Muscle layer of colon (tissue), 2 donors: ENCODE data around the gene RNF149.

ENCODE experiments used
- H3K27ac ChIP-seq: one replicate; pipeline ENCODE4 v1.7.0; 2013; ENCODE audit warnings: low read depth, mild to moderate bottlenecking, low read length, moderate library complexity
- H3K27me3 ChIP-seq, 2 donors: one replicate each; pipeline ENCODE4 v1.7.0; 2013; ENCODE audit warnings: low read length in 2 of 2, mild to moderate bottlenecking in 2 of 2; ENCODE audit not compliant: insufficient read depth in 2 of 2, control insufficient read depth in 1 of 2
- H3K36me3 ChIP-seq: one replicate; pipeline ENCODE4 v1.7.0; 2013; ENCODE audit warnings: mild to moderate bottlenecking, low read length; ENCODE audit not compliant: insufficient read depth
- H3K4me1 ChIP-seq: one replicate; pipeline ENCODE4 v1.7.0; 2013; ENCODE audit warnings: mild to moderate bottlenecking, low read length; ENCODE audit not compliant: insufficient read depth
- H3K4me3 ChIP-seq, 2 donors: one replicate each; pipeline ENCODE4 v1.7.0; 2013; ENCODE audit warnings: low read length in 2 of 2, low read depth in 1 of 2, mild to moderate bottlenecking in 1 of 2, moderate library complexity in 1 of 2
- H3K9ac ChIP-seq: one replicate; pipeline ENCODE4 v1.7.0; 2013; ENCODE audit warnings: low read length
- H3K9me3 ChIP-seq: one replicate; pipeline ENCODE4 v1.7.0; 2013; ENCODE audit warnings: mild to moderate bottlenecking, low read length
- donor health status: abdominal sarcoma.
- donor health status: Adenocarcinoma of cecum.

The RNF149 gene

DNA sequence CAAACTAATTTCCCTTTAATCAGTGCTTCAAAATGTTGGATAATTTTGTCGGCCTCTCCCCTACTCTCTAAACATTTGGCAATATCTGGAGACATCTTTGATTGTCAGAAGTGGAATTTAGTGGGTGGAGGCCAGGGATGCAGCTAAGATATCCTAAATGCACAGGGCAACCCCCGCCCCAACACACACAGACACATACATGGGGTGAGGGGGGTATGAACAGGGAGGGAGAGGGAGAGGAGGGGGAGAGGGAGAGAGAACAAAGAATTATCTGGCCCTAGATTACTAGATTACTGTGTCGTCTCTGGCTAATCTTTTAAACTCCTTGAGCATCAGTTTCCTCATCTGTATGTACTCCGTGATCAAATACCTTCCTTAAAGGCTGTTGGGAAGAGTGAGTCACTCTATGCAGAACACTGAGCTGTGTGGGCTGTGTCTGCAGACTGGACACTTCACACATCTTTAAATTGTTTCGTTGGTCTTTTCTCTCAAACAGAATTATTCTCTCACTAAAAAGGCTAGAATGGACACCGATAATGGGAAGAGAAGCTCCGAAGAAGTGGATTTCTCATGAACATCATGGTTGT, 2.9 kb downstream of the RNF149 start:
- peaks cover 36% of the 10 kb centered on the region for H3K4me1 ChIP-seq
- H3K4me3 ChIP-seq = peak overlapping the region in 1 of 2 donors; percentile 88
- no peaks in the 10 kb centered on the region for H3K27me3 ChIP-seq
- no peaks in the 10 kb centered on the region for H3K9me3 ChIP-seq
- H3K27ac ChIP-seq = no peak overlapping the region
- H3K36me3 ChIP-seq = no peaks in the 10 kb centered on the region
- H3K9ac ChIP-seq = no peak overlapping the region

DNA sequence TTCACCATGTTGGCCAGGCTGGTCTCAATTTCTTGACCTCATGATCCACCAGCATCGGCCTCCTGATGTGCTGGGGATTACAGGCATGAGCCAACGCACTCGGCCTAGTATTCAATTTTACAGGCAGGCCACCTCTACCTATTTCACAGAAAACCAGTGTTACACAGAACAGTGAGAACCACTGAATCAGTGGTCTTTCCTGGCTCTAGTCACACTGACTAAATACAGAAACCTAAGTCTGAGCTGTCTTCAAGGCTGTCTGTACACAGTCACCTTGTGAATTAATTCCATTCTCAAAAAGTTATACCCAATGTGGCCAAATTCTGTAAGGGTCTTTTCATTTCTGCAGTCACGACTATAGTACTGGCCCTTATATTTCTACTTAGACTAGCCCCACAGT, 3.5 kb downstream of the RNF149 start:
- Histone ChIP-seq H3K36me3 (no peaks in the 10 kb centered on the region), H3K27me3 (no peaks in the 10 kb centered on the region), H3K9ac (no peak overlapping the region), H3K27ac (no peak overlapping the region), H3K9me3 (no peaks in the 10 kb centered on the region), H3K4me1 (peaks cover 38% of the 10 kb centered on the region), H3K4me3 (peak overlapping the region in 1 of 2 donors; percentile 88)

DNA sequence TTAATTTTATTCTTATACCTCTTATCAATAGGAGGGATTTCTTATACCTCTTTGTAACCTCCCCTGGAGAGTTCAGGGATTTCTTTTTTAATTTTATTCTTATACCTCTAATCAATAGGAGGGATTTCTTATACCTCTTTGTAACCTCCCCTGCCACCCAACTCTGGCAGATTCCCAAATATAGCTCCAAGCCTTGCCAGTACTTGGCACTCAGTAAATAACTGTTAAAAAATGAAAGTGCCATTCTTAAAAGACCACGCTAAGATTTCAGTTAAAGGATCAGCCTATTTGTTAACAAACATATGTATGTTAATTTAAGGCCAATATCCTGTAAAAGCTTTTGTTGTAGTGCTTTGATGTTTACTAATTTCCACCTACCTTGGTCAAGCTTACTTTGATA, 4.8 kb downstream of the RNF149 start:
- Histone ChIP-seq H3K9ac (no peak overlapping the region), H3K4me1 (peaks cover 44% of the 10 kb centered on the region), H3K27ac (peak overlapping the region; percentile 7), H3K27me3 (no peaks in the 10 kb centered on the region), H3K4me3 (no peak overlapping the region), H3K36me3 (no peaks in the 10 kb centered on the region), H3K9me3 (no peaks in the 10 kb centered on the region)

DNA sequence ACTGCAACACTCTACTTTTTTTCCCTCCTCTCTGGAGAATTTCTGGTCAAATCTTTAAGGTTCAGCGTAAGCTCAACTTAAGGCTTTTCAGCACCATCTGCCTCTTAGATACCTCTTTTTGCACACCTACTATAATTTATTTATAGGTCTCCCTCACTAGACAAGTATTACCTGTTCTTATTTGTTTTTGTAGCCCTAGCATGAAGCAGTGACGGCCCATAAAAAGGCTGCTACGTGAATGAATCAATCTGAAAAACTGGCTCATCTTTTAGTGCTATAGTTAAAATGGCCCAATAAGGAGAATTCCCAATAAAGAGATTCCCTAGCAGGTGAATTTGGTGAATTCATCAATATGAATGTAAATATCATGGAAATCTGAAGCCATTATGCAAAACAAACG, 6.5 kb downstream of the RNF149 start:
- H3K4me1 ChIP-seq = peaks cover 40% of the 10 kb centered on the region
- no peak overlapping the region for H3K4me3 ChIP-seq
- H3K36me3 ChIP-seq = no peaks in the 10 kb centered on the region
- no peak overlapping the region for H3K9ac ChIP-seq
- no peaks in the 10 kb centered on the region for H3K9me3 ChIP-seq
- H3K27ac ChIP-seq = no peak overlapping the region
- H3K27me3 ChIP-seq = no peaks in the 10 kb centered on the region

DNA sequence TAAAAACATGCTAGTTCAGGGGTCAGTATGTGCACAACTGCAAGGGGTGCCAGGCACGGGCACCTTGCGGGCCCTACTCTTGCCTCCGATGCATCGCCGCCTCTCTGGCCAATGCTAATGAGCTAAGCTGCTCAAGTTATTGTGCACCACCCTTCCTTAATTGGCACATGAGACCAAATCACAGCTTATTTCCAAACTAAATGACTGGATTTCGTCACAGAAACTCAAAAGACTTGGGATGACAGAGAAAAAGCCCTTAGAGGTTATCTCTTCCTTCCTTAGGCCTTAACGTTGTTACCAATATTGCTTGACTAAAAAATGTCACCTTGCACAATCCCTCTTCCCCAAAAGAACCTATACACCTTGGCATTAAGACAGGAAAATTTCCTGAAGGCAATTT, 7.7 kb downstream of the RNF149 start:
- Histone ChIP-seq H3K36me3 (no peaks in the 10 kb centered on the region), H3K4me1 (peaks cover 29% of the 10 kb centered on the region), H3K9me3 (no peaks in the 10 kb centered on the region), H3K27me3 (no peaks in the 10 kb centered on the region), H3K27ac (no peak overlapping the region), H3K9ac (no peak overlapping the region), H3K4me3 (no peak overlapping the region)

DNA sequence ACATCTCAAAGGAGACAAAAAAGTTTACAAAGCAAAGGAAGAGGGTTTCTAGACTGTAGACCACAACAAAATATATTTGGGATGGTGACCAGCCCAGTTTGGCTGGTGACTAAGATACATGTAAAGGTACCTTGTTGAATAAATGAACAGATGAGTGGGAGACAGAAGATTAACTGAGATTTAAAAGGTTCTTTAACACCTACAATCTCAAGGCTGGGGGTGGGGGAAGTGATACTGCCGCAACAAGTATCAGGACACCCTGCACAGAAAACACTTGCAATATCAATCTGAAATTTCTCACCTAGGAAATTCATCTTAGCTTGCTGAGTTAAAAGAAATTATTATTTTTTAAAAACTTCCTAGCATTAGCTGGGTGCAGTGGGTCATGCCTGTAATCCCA, 8.3 kb downstream of the RNF149 start:
- H3K4me1 ChIP-seq = peaks cover 22% of the 10 kb centered on the region
- no peaks in the 10 kb centered on the region for H3K9me3 ChIP-seq
- H3K4me3 ChIP-seq = no peak overlapping the region
- H3K36me3 ChIP-seq = no peaks in the 10 kb centered on the region
- H3K9ac ChIP-seq = no peak overlapping the region
- H3K27ac ChIP-seq = no peak overlapping the region
- H3K27me3 ChIP-seq = no peaks in the 10 kb centered on the region

DNA sequence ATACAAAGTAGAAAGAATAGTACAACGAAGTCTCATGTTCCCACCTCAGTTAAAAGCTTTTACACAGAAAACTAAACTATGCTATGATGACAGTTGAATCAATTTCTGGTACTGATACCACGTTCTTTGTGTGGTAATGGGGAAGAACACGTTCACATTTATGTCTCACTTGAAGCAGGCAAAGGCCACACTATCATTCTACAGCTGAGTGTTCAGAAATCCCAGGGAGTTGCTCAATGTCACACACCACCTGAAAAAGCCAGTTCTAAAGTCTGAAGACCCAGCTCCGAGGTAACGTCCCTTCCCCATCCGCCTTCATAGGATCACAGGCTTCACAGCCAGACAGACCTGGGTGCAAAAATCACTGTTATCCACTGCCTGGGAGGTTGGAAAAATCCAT, 8.9 kb downstream of the RNF149 start:
- H3K9ac ChIP-seq = no peak overlapping the region
- no peaks in the 10 kb centered on the region for H3K9me3 ChIP-seq
- no peaks in the 10 kb centered on the region for H3K36me3 ChIP-seq
- peaks cover 19% of the 10 kb centered on the region for H3K4me1 ChIP-seq
- no peak overlapping the region for H3K27ac ChIP-seq
- no peaks in the 10 kb centered on the region for H3K27me3 ChIP-seq
- H3K4me3 ChIP-seq = no peak overlapping the region

DNA sequence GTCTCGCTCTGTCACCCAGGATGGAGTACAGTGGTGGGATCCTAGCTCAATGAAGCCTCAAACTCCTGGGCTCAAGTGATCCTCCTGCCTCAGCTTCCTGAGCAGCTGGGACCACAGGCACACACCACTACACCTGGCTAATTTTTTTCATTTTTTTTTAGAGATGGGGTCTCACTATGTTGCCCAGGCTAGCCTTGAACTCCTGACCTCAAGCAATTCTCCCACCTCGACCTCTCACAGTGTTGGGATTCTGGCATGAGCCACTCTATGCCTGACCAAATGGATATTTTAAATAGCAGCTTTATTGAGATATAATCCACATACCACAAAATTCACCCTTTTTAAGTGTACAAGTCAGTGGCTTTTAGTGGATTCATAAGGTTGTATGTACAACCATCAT, 11.1 kb downstream of the RNF149 start:
- Histone ChIP-seq H3K9ac (no peak overlapping the region), H3K36me3 (peaks cover 4% of the 10 kb centered on the region), H3K9me3 (no peaks in the 10 kb centered on the region), H3K27me3 (no peaks in the 10 kb centered on the region), H3K4me3 (no peak overlapping the region), H3K27ac (no peak overlapping the region), H3K4me1 (peaks cover 10% of the 10 kb centered on the region)

DNA sequence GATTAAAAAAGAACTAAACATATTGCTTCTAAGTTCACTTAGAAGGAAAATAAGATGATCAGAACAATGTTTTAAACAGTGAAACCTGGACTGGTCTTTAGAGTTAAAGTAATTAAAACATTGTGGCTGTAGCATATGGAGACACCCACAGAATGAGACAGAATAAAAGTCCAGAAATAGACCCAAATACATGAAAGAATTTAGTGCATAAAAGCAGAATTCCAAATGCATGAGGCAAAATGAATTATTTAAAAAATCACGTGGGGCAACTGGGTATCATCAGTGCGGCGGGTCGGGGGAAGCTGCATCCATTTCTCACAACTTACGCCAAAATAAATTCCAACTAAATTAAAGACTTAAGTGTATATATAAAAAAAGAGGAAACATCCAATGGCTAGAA, 12.1 kb downstream of the RNF149 start:
- H3K4me1 ChIP-seq = peaks cover 8% of the 10 kb centered on the region
- no peaks in the 10 kb centered on the region for H3K9me3 ChIP-seq
- H3K27ac ChIP-seq = no peak overlapping the region
- H3K9ac ChIP-seq = no peak overlapping the region
- H3K27me3 ChIP-seq = no peaks in the 10 kb centered on the region
- no peak overlapping the region for H3K4me3 ChIP-seq
- H3K36me3 ChIP-seq = peaks cover 9% of the 10 kb centered on the region

DNA sequence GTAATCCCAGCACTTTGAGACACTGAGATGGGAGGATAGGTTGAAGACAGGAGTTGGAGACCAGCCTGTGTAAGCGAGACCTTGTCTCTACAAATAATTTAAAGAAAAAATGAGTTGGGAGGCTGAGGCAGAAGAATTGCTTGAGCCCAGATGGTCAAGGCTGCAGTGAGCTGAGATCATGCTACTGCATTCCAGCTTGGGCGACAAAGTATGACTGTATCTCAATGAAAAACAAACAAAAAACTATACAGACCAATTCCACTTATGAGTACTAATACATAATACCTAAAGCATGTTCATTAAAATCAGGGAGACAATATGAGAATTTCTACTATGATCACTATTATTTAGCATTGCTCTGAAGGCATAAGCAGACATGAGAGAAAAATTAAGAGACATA, 12.6 kb downstream of the RNF149 start:
- Histone ChIP-seq H3K27me3 (no peaks in the 10 kb centered on the region), H3K36me3 (peaks cover 9% of the 10 kb centered on the region), H3K27ac (no peak overlapping the region), H3K9me3 (no peaks in the 10 kb centered on the region), H3K4me3 (no peak overlapping the region), H3K9ac (no peak overlapping the region), H3K4me1 (peaks cover 8% of the 10 kb centered on the region)

DNA sequence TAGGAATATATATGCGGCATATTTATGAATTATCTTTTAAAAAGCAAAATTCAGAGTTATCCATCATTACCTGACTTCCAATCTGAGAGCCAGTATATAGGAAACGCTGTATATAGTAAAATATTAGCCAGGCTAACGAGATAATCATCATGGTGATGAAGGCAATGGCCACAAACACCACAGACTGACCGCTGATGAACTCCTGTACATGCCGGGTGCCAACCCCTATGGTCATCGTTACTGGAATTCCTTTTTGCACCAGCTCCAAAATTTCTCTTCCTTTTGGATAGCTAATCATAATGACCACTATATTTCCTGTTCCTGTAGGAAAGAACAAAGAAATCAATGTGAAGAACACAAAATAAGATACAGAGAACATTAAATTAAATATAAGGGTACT, 13.6 kb downstream of the RNF149 start:
- no peak overlapping the region for H3K9ac ChIP-seq
- H3K4me3 ChIP-seq = no peak overlapping the region
- H3K27ac ChIP-seq = no peak overlapping the region
- H3K27me3 ChIP-seq = no peaks in the 10 kb centered on the region
- peaks cover 4% of the 10 kb centered on the region for H3K4me1 ChIP-seq
- H3K9me3 ChIP-seq = no peaks in the 10 kb centered on the region
- H3K36me3 ChIP-seq = peaks cover 9% of the 10 kb centered on the region

DNA sequence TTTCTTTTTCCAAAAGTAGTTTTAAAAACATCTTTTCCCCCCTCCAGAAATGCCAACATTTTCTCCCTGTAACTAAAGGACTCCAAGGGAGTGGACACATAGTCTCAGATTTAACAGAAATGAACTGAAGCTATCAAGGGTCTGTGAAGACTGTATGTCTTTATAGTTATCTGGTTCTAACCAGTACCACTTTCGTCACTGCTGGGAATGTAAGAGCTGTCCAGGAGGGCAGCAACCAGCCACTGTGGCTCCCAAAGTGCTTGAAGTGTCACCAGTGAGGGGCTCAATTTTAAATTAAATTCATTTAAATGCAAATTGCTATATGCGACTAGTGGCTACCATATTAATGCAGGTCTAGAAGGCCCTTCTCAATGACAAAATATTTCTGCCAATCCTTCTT, 15.0 kb downstream of the RNF149 start:
- no peak overlapping the region for H3K27ac ChIP-seq
- H3K4me3 ChIP-seq = no peak overlapping the region
- no peak overlapping the region for H3K9ac ChIP-seq
- no peaks in the 10 kb centered on the region for H3K4me1 ChIP-seq
- no peaks in the 10 kb centered on the region for H3K27me3 ChIP-seq
- peaks cover 9% of the 10 kb centered on the region for H3K36me3 ChIP-seq
- H3K9me3 ChIP-seq = no peaks in the 10 kb centered on the region
